Mesendoderm (in vitro differentiated cells): Measurements from ENCODE around the gene SNRPA1.
"Not testable (repeated sequence)": the region's sequence is repeated elsewhere in the genome, so short reads cannot be mapped to it uniquely, and the experiment has no call there.

Experiments
- DNase-seq: peaks from one replicate; pipeline ENCODE4 v3.0.0; 2013
- H2AK5ac ChIP-seq: 2 replicates; pipeline ENCODE4 v1.6.1; 2013; ENCODE audit warnings: low read length, inconsistent platforms
- H2BK120ac ChIP-seq: 2 replicates; pipeline ENCODE4 v1.6.1; 2013; ENCODE audit warnings: low read depth, mild to moderate bottlenecking, low read length, moderate library complexity, mixed read lengths
- H2BK15ac ChIP-seq: replicated peaks from 2 replicates; pipeline ENCODE4 v1.6.1; 2013; ENCODE audit warnings: low read depth, mild to moderate bottlenecking, moderate library complexity
- H2BK5ac ChIP-seq: 2 replicates; pipeline ENCODE4 v1.6.1; 2013; ENCODE audit warnings: low read length, inconsistent platforms
- H3K18ac ChIP-seq: 2 replicates; pipeline ENCODE4 v1.6.1; 2013; ENCODE audit warnings: mild to moderate bottlenecking, low read length, mixed read lengths
- H3K23ac ChIP-seq: one replicate; pipeline ENCODE4 v1.6.1; 2013; ENCODE audit warnings: low read length
- H3K27ac ChIP-seq: 2 replicates; pipeline ENCODE4 v1.5.1; 2013; ENCODE audit warnings: low read depth, mild to moderate bottlenecking, inconsistent platforms, low read length, moderate library complexity
- H3K27me3 ChIP-seq: 2 replicates; pipeline ENCODE4 v1.6.1; 2013; ENCODE audit warnings: low read length, control low read depth, mild to moderate bottlenecking, inconsistent platforms; ENCODE audit not compliant: insufficient read depth, poor library complexity
- H3K36me3 ChIP-seq: 2 replicates; pipeline ENCODE4 v1.6.1; 2013; ENCODE audit warnings: low read length, inconsistent platforms; ENCODE audit not compliant: control insufficient read depth, insufficient read depth
- H3K4ac ChIP-seq: one replicate; pipeline ENCODE4 v1.6.1; 2013; ENCODE audit warnings: low read depth, mild to moderate bottlenecking, low read length, moderate library complexity
- H3K4me1 ChIP-seq: 2 replicates; pipeline ENCODE4 v1.6.1; 2013; ENCODE audit warnings: low read depth, low read length, inconsistent platforms; ENCODE audit not compliant: control insufficient read depth
- H3K4me2 ChIP-seq: 2 replicates; pipeline ENCODE4 v1.6.1; 2013; ENCODE audit warnings: low read length
- H3K4me3 ChIP-seq: 2 replicates; pipeline ENCODE4 v1.5.1; 2013; ENCODE audit warnings: mild to moderate bottlenecking, low read length
- H3K56ac ChIP-seq: one replicate; pipeline ENCODE4 v1.6.1; 2013; ENCODE audit warnings: low read length
- H3K79me1 ChIP-seq: 2 replicates; pipeline ENCODE4 v1.6.1; 2013; ENCODE audit warnings: low read length, inconsistent platforms
- H3K79me2 ChIP-seq: 2 replicates; pipeline ENCODE4 v1.6.1; 2013; ENCODE audit warnings: mild to moderate bottlenecking, low read length; ENCODE audit not compliant: control insufficient read depth, insufficient read depth
- H3K9ac ChIP-seq: 2 replicates; pipeline ENCODE4 v1.6.1; 2013; ENCODE audit warnings: low read length, inconsistent platforms
- H4K5ac ChIP-seq: one replicate; pipeline ENCODE4 v1.6.1; 2013; ENCODE audit warnings: low read length
- H4K8ac ChIP-seq: one replicate; pipeline ENCODE4 v1.6.1; 2013; ENCODE audit warnings: low read depth, mild to moderate bottlenecking, control low read depth, low read length, moderate library complexity
- WGBS: extraction: QIAGEN DNeasy Blood & Tissue Kit; methylation state at CpG from one replicate; pipeline ENCODE4 v1.1.7; 2013; ENCODE audit warnings: low lambda C conversion rate, missing lambda C conversion rate; ENCODE audit not compliant: insufficient coverage; ENCODE audit errors: extremely low coverage; 5-methylcytosine and 5-hydroxymethylcytosine counted together

SNRPA1 gene

GRCh38 chr15:101295607-101296161 lies 636 bp upstream of the SNRPA1 start:
- Histone ChIP-seq H3K9ac (peak overlapping the region; percentile 90), H3K36me3 (no peaks in the 10 kb centered on the region), H4K5ac (no peak overlapping the region), H3K18ac (peak overlapping the region; percentile 31), H2BK15ac (no peak overlapping the region), H3K23ac (no peak overlapping the region), H3K4me1 (no peaks in the 10 kb centered on the region), H3K4ac (no peak overlapping the region), H2BK5ac (no peak overlapping the region), H3K79me2 (peaks cover 32% of the 10 kb centered on the region), H3K27me3 (no peaks in the 10 kb centered on the region), H3K27ac (no peak overlapping the region), H3K4me3 (peak overlapping the region; percentile 94), H4K8ac (peak overlapping the region; percentile 88), H2BK120ac (no peak overlapping the region), H2AK5ac (no peak overlapping the region), H3K4me2 (peak overlapping the region; percentile 71), H3K79me1 (peaks cover 2% of the 10 kb centered on the region), H3K56ac (peak overlapping the region; percentile 92)
- WGBS, result no CpG with 5 or more reads among the region's 20 CpGs
- DNase-seq, result no peak

GRCh38 chr15:101293122-101293521 lies 1.9 kb downstream of the SNRPA1 start:
- no CpG with 5 or more reads among the region's 10 CpGs for WGBS
- no peak overlapping the region for H3K23ac ChIP-seq
- H3K4me3 ChIP-seq, result no peak overlapping the region
- no peaks in the 10 kb centered on the region for H3K36me3 ChIP-seq
- H4K8ac ChIP-seq, result no peak overlapping the region
- no peak overlapping the region for H2BK15ac ChIP-seq
- no peak overlapping the region for H4K5ac ChIP-seq
- H3K79me2 ChIP-seq, result peaks cover 41% of the 10 kb centered on the region
- no peak overlapping the region for H2BK120ac ChIP-seq
- DNase-seq, result no peak
- H3K18ac ChIP-seq, result no peak overlapping the region
- no peaks in the 10 kb centered on the region for H3K27me3 ChIP-seq
- no peak overlapping the region for H3K4ac ChIP-seq
- no peak overlapping the region for H2BK5ac ChIP-seq
- H3K56ac ChIP-seq, result no peak overlapping the region
- peak overlapping the region; percentile 99 for H3K9ac ChIP-seq
- H3K27ac ChIP-seq, result no peak overlapping the region
- H3K4me2 ChIP-seq, result peak overlapping the region; percentile 32
- no peaks in the 10 kb centered on the region for H3K4me1 ChIP-seq
- H2AK5ac ChIP-seq, result no peak overlapping the region
- H3K79me1 ChIP-seq, result peaks cover 8% of the 10 kb centered on the region

- Histone ChIP-seq H3K79me1 (peaks cover 9% of the 10 kb centered on the region), H4K5ac (no peak overlapping the region), H3K9ac (no peak overlapping the region), H3K27me3 (no peaks in the 10 kb centered on the region), H2BK15ac (no peak overlapping the region), H3K4me3 (no peak overlapping the region), H4K8ac (no peak overlapping the region), H2BK120ac (no peak overlapping the region), H3K4me2 (no peak overlapping the region), H3K23ac (no peak overlapping the region), H3K4ac (no peak overlapping the region), H2BK5ac (no peak overlapping the region), H2AK5ac (no peak overlapping the region), H3K18ac (no peak overlapping the region), H3K56ac (no peak overlapping the region), H3K36me3 (peaks cover 2% of the 10 kb centered on the region), H3K79me2 (peaks cover 34% of the 10 kb centered on the region), H3K27ac (no peak overlapping the region), H3K4me1 (no peaks in the 10 kb centered on the region)
- WGBS, result no CpG with 5 or more reads among the region's 8 CpGs
- peak; percentile 64 for DNase-seq
Observed at GRCh38 chr15:101288905-101289513, 6.0 kb downstream of the SNRPA1 start.

- H4K5ac ChIP-seq, H3K4me2 ChIP-seq, H2BK120ac ChIP-seq, H2BK5ac ChIP-seq, H3K79me1 ChIP-seq, H3K4me1 ChIP-seq, H3K36me3 ChIP-seq, H3K18ac ChIP-seq, H3K4ac ChIP-seq, H3K9ac ChIP-seq, H4K8ac ChIP-seq, H2AK5ac ChIP-seq, H3K4me3 ChIP-seq, H3K23ac ChIP-seq, H3K27me3 ChIP-seq, DNase-seq, H3K56ac ChIP-seq, H3K27ac ChIP-seq, H2BK15ac ChIP-seq: not testable (repeated sequence)
- WGBS, result no CpG with 5 or more reads among the region's 6 CpGs
- H3K79me2 ChIP-seq, result peaks cover 22% of the 10 kb centered on the region
Observed at GRCh38 chr15:101287342-101287741, 7.7 kb downstream of the SNRPA1 start.

GRCh38 chr15:101286471-101287114 lies 8.5 kb downstream of the SNRPA1 start:
- Histone ChIP-seq H3K23ac (no peak overlapping the region), H3K79me1 (peaks cover 9% of the 10 kb centered on the region), H2BK120ac (no peak overlapping the region), H4K8ac (no peak overlapping the region), H3K27ac (no peak overlapping the region), H3K27me3 (no peaks in the 10 kb centered on the region), H3K4ac (no peak overlapping the region), H3K18ac (no peak overlapping the region), H2BK5ac (no peak overlapping the region), H4K5ac (no peak overlapping the region), H3K4me1 (no peaks in the 10 kb centered on the region), H2AK5ac (no peak overlapping the region), H3K4me2 (no peak overlapping the region), H2BK15ac (no peak overlapping the region), H3K4me3 (no peak overlapping the region), H3K79me2 (peaks cover 14% of the 10 kb centered on the region), H3K36me3 (peaks cover 5% of the 10 kb centered on the region), H3K9ac (no peak overlapping the region), H3K56ac (no peak overlapping the region)
- WGBS, result no CpG with 5 or more reads among the region's 9 CpGs
- DNase-seq, result no peak
